Glutamatergic neuron (in vitro differentiated cells): Measurements from ENCODE around the gene KLF8. TPM values are rescaled to one million over a fixed set of nuclear protein-coding genes. Genes with fewer than 3 reads are reported as not detected.

Experiments used
- DNase-seq: peaks from one replicate; pipeline ENCODE4 v3.0.0; 2022
- H3K27ac Mint-ChIP-seq: one replicate; pipeline ENCODE4 v1.8.0; 2020; ENCODE audit warnings: mild to moderate bottlenecking, mixed read lengths, inconsistent platforms; ENCODE audit not compliant: unreplicated experiment
- H3K27me3 Mint-ChIP-seq: one replicate; pipeline ENCODE4 v1.8.0; 2020; ENCODE audit warnings: mild to moderate bottlenecking, moderate library complexity, mixed read lengths, inconsistent platforms; ENCODE audit not compliant: unreplicated experiment
- H3K36me3 Mint-ChIP-seq: one replicate; pipeline ENCODE4 v1.8.0; 2020; ENCODE audit warnings: mild to moderate bottlenecking, mixed read lengths, inconsistent platforms; ENCODE audit not compliant: unreplicated experiment
- H3K4me1 Mint-ChIP-seq: one replicate; pipeline ENCODE4 v1.8.0; 2020; ENCODE audit warnings: mild to moderate bottlenecking, low read depth, mixed read lengths, inconsistent platforms; ENCODE audit not compliant: unreplicated experiment
- H3K4me3 Mint-ChIP-seq: one replicate; pipeline ENCODE4 v1.8.0; 2020; ENCODE audit warnings: mild to moderate bottlenecking, mixed read lengths, inconsistent platforms; ENCODE audit not compliant: unreplicated experiment
- H3K9me3 Mint-ChIP-seq: one replicate; pipeline ENCODE4 v1.8.0; 2020; ENCODE audit warnings: mild to moderate bottlenecking, moderate library complexity, mixed read lengths, inconsistent platforms; ENCODE audit not compliant: unreplicated experiment
- total RNA-seq: library from RNA; stranded (reverse); fragmentation: NEBNext Ultra II Directional; extraction: Animal tissue kit (Norgen Biotek cat#: 25700); gene quantifications from one replicate; pipeline ENCODE4 v1.2.1, GENCODE V29; 2021; ENCODE audit not compliant: unreplicated experiment
- TF ChIP-seq, protein P1 (sequence below): fragments of 200-600 bp; sonication (generic); IDR thresholded peaks from one replicate; pipeline ENCODE4 v1.5.0; 2021; ENCODE audit not compliant: partially characterized antibody, unreplicated experiment

The KLF8 gene
- total RNA-seq, 1 donor from 2014 or later = 9.4 TPM

DNA sequence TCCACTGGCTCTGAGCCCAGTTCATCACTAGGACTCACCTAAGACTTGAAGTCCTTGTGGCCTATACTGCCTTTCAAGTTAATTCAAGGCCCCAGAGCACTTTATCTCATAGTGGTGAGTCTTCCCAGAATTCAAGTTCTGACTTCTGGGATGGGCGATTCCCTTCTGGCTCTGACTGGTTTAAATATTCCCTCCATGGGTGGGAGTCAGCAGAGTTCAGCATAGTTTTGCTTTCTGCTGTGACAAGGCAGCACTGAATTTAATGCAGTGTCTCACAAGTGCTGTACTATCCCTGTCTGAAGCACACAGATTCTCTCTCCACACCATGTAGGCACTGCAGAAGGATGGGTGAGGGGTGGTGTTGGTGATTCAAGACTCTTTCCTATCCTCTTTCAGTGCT lies 46.5 kb downstream of the KLF8 start:
- H3K4me3 Mint-ChIP-seq = no peak overlapping the region
- H3K4me1 Mint-ChIP-seq = no peaks in the 10 kb centered on the region
- H3K36me3 Mint-ChIP-seq = no peaks in the 10 kb centered on the region
- H3K27me3 Mint-ChIP-seq = no peaks in the 10 kb centered on the region
- no peaks in the 10 kb centered on the region for H3K9me3 Mint-ChIP-seq
- no peak for DNase-seq
- TF ChIP-seq, protein P1, sequence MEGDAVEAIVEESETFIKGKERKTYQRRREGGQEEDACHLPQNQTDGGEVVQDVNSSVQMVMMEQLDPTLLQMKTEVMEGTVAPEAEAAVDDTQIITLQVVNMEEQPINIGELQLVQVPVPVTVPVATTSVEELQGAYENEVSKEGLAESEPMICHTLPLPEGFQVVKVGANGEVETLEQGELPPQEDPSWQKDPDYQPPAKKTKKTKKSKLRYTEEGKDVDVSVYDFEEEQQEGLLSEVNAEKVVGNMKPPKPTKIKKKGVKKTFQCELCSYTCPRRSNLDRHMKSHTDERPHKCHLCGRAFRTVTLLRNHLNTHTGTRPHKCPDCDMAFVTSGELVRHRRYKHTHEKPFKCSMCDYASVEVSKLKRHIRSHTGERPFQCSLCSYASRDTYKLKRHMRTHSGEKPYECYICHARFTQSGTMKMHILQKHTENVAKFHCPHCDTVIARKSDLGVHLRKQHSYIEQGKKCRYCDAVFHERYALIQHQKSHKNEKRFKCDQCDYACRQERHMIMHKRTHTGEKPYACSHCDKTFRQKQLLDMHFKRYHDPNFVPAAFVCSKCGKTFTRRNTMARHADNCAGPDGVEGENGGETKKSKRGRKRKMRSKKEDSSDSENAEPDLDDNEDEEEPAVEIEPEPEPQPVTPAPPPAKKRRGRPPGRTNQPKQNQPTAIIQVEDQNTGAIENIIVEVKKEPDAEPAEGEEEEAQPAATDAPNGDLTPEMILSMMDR = no peak
- H3K27ac Mint-ChIP-seq = no peak overlapping the region

DNA sequence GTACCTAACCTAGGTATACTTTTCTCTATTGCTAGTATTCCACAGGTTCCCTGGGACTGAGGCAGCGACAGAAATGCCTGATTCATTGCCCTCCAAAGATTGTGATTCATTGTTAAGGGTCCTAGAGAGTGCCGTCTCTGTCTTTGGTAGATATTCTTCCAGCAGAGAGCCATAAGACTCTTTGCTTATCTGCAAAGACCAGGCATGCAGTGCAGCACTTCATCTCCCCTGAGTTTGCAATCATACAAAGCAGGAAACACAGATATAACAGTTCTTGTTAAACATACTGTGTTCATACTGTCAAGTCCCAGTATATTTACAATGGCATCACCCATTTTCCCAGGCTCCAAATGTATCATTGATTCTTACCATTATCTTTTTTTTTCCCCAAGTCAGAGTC lies 47.7 kb downstream of the KLF8 start:
- H3K4me1 Mint-ChIP-seq = no peaks in the 10 kb centered on the region
- no peak overlapping the region for H3K27ac Mint-ChIP-seq
- no peaks in the 10 kb centered on the region for H3K9me3 Mint-ChIP-seq
- no peaks in the 10 kb centered on the region for H3K36me3 Mint-ChIP-seq
- H3K27me3 Mint-ChIP-seq = no peaks in the 10 kb centered on the region
- H3K4me3 Mint-ChIP-seq = no peak overlapping the region
- TF ChIP-seq, protein P1 = no peak
- DNase-seq = no peak

DNA sequence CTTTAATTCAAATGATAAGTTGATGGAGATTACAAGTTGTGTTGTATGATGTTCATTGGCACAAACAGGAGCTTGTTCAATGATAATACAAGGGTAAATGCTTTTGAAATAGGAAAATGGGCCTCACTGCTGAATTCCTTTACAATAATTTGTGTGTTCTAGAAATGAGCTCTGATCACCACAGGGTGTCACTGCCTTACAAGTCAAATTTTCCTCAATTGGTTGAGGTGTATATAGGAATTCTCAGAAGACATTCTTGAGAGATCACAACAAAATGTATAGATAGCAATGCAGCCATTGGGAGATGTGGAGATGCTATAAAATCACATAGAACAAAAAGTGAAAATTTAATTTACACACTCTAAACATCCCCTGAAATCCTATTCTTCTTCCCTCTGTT lies 49.6 kb downstream of the KLF8 start:
- H3K27ac Mint-ChIP-seq = no peak overlapping the region
- no peak overlapping the region for H3K4me3 Mint-ChIP-seq
- H3K9me3 Mint-ChIP-seq = no peaks in the 10 kb centered on the region
- no peak for DNase-seq
- no peaks in the 10 kb centered on the region for H3K4me1 Mint-ChIP-seq
- TF ChIP-seq, protein P1 = no peak
- H3K27me3 Mint-ChIP-seq = no peaks in the 10 kb centered on the region
- H3K36me3 Mint-ChIP-seq = no peaks in the 10 kb centered on the region

DNA sequence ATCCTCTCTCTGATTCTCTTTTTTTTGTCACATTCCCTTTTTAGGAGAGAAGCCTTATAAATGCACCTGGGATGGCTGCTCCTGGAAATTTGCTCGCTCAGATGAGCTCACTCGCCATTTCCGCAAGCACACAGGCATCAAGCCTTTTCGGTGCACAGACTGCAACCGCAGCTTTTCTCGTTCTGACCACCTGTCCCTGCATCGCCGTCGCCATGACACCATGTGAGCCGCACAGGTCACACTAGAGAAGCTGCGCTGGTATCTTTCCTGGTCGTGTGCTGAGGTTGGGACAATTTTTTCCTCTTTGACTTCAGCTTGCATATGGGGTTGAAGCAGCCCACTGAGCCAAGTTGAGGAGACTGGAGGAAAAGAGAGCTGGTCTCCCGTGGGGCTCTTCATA lies 52.1 kb downstream of the KLF8 start:
- Mint-ChIP-seq H3K9me3 (no peaks in the 10 kb centered on the region), H3K27me3 (no peaks in the 10 kb centered on the region), H3K36me3 (no peaks in the 10 kb centered on the region), H3K4me1 (no peaks in the 10 kb centered on the region), H3K4me3 (no peak overlapping the region), H3K27ac (no peak overlapping the region)
- TF ChIP-seq, protein P1 = no peak
- no peak for DNase-seq

DNA sequence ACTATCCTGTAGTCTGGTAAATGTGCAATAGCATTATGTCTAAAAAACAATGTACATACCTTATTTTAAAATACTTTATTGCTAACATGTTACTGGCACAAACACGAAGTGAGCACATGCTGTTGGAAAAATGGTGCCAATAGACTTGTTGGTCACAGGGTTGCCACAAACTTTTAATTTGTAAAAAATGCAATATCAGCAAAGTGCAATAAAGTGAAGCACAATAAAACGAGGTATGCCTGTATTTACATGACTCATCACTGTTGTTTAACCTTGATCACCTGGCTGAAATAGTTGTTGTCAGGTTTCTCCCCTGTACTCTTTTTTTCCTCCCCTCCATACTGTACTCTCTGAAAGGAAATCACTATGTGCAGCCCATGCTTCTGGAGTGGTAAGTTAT lies 56.5 kb downstream of the KLF8 start:
- Mint-ChIP-seq H3K36me3 (no peaks in the 10 kb centered on the region), H3K4me1 (no peaks in the 10 kb centered on the region), H3K27ac (no peak overlapping the region), H3K27me3 (no peaks in the 10 kb centered on the region), H3K9me3 (no peaks in the 10 kb centered on the region), H3K4me3 (no peak overlapping the region)
- no peak for DNase-seq
- TF ChIP-seq, protein P1 = no peak
